Kidney (tissue), 14 donors: ENCODE measurements around the gene OR8B12. TPM values are rescaled to one million over a fixed set of nuclear protein-coding genes. Genes with fewer than 3 reads are reported as not detected.

Experiments
- DNase-seq, 5 donors: peaks; one replicate each; pipeline ENCODE4 v3.0.0-alpha.2; 2013 to 2020
- FAIRE-seq: peaks from 2 replicates; lab custom pipeline; 2012; peaks lifted over from hg19 to GRCh38; lab: Jason Lieb, UNC
- H3K27ac ChIP-seq, 2 donors: one replicate each; pipeline ENCODE4 v1.7.0; 2013; ENCODE audit warnings: low read depth in 2 of 2, low read length in 2 of 2, inconsistent platforms in 1 of 2
- H3K27me3 ChIP-seq: one replicate; pipeline ENCODE4 v1.7.1; 2013; ENCODE audit warnings: low read length, inconsistent platforms; ENCODE audit not compliant: control insufficient read depth, insufficient read depth
- H3K36me3 ChIP-seq, 3 donors: one replicate each; pipeline versions ENCODE4 v1.7.0 to v1.7.1; 2013; ENCODE audit warnings: low read length in 3 of 3, control low read depth in 1 of 3, inconsistent platforms in 1 of 3; ENCODE audit not compliant: insufficient read depth in 3 of 3, control insufficient read depth in 2 of 3
- H3K4me1 ChIP-seq, 3 donors: one replicate each; pipeline versions ENCODE4 v1.7.0 to v1.7.1; 2013; ENCODE audit warnings: low read length in 3 of 3, inconsistent platforms in 1 of 3, low read depth in 1 of 3; ENCODE audit not compliant: control insufficient read depth in 2 of 3, insufficient read depth in 2 of 3
- H3K4me3 ChIP-seq, 3 donors: one replicate each; pipeline versions ENCODE4 v1.7.0 to v1.8.1; 2013; ENCODE audit warnings: low read length in 3 of 3, control low read depth in 1 of 3, inconsistent platforms in 1 of 3
- H3K9ac ChIP-seq, 3 donors: one replicate each; pipeline versions ENCODE4 v1.7.0 to v1.7.1; 2013; ENCODE audit warnings: low read length in 3 of 3, control low read depth in 1 of 3, inconsistent platforms in 1 of 3
- H3K9me3 ChIP-seq, 3 donors: one replicate each; pipeline versions ENCODE4 v1.7.0 to v1.7.1; 2013; ENCODE audit warnings: low read length in 3 of 3, control low read depth in 1 of 3, inconsistent platforms in 1 of 3; ENCODE audit not compliant: control insufficient read depth in 2 of 3, insufficient read depth in 1 of 3
- intact Hi-C: fragments of 100-400 bp; cut with DNase I; formaldehyde crosslinking; loops from one replicate; pipeline ENCODE4 v1.11.1; 2022
- polyA plus RNA-seq: library from polyadenylated mRNA; stranded (reverse); fragments of 350-450 nt; fragmentation: Illumina TruSeq; extraction: RNeasy Lipid Tissue Mini Kit (QIAGEN cat#74804); gene quantifications from one replicate; pipeline ENCODE4 v1.2.3, GENCODE V29; 2014; ENCODE audit warnings: low read depth, low replicate concordance; ENCODE audit not compliant: insufficient read depth
- total RNA-seq: library from RNA; stranded (reverse); fragmentation: NEBNext Ultra II Directional; extraction: Animal tissue kit (Norgen Biotek cat#: 25700); gene quantifications from one replicate; pipeline ENCODE4 v1.2.1, GENCODE V29; 2021
- TF ChIP-seq, protein P1 (sequence below): IDR thresholded peaks from 3 replicates; pipeline ENCODE4 v1.5.1; 2012; ENCODE audit warnings: mild to moderate bottlenecking, moderate library complexity, borderline replicate concordance; ENCODE audit not compliant: insufficient read depth; ENCODE audit errors: extremely low read depth
- donor health status: control.
- donor health status: control.
- donor health status: control.
- donor health status: control.
- donor health status: control.
- donor health status: DM: yes; HTN: yes; CAD: no.
- donor health status: Normal renal cell carcinoma (clear cell type).

OR8B12 gene
- total and polyA plus RNA-seq, 2 donors from 2014 or later, result not detected

DNA sequence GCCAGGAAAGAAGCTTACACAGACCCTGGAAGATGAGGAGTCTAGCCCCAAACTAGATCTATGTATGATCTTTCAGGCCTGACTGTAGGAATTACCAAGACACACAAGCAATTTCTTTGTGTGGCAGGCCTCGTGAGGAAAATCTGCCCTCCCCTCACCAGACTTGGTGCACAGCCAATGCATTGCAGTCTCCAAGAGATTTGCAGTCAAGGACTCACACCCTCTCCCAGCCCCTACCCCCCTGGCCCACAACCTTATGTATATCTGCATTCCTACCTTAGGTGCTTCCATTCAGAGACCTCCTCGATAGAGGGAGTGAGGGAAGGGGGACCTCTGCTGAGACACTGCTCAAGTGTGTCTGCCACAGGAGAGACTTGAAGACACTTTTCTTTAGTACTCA, 9.8 kb downstream of the OR8B12 start:
- Histone ChIP-seq H3K9ac (no peak overlapping the region), H3K4me1 (no peaks in the 10 kb centered on the region), H3K27ac (no peak overlapping the region), H3K36me3 (no peaks in the 10 kb centered on the region), H3K27me3 (no peaks in the 10 kb centered on the region), H3K4me3 (no peak overlapping the region), H3K9me3 (no peaks in the 10 kb centered on the region)
- intact Hi-C loops, result no loop called here
- TF ChIP-seq, protein P1, sequence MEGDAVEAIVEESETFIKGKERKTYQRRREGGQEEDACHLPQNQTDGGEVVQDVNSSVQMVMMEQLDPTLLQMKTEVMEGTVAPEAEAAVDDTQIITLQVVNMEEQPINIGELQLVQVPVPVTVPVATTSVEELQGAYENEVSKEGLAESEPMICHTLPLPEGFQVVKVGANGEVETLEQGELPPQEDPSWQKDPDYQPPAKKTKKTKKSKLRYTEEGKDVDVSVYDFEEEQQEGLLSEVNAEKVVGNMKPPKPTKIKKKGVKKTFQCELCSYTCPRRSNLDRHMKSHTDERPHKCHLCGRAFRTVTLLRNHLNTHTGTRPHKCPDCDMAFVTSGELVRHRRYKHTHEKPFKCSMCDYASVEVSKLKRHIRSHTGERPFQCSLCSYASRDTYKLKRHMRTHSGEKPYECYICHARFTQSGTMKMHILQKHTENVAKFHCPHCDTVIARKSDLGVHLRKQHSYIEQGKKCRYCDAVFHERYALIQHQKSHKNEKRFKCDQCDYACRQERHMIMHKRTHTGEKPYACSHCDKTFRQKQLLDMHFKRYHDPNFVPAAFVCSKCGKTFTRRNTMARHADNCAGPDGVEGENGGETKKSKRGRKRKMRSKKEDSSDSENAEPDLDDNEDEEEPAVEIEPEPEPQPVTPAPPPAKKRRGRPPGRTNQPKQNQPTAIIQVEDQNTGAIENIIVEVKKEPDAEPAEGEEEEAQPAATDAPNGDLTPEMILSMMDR, result no peak
- no peak for DNase-seq
- no peak for FAIRE-seq

DNA sequence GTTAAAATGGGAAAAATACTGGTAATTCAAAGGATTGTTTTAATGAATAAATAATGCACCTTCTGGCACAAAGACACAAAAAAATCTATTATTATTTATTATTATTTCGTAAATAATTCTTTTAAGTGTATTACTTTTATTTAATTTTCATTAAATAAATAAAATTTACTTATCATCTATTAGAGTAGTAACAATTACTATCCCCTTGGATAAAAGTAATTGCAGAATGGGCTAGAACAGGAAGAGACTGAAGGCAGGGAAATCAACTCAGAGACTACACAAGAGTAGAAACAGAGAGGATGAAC, 23.0 kb downstream of the OR8B12 start:
- no peak for DNase-seq

DNA sequence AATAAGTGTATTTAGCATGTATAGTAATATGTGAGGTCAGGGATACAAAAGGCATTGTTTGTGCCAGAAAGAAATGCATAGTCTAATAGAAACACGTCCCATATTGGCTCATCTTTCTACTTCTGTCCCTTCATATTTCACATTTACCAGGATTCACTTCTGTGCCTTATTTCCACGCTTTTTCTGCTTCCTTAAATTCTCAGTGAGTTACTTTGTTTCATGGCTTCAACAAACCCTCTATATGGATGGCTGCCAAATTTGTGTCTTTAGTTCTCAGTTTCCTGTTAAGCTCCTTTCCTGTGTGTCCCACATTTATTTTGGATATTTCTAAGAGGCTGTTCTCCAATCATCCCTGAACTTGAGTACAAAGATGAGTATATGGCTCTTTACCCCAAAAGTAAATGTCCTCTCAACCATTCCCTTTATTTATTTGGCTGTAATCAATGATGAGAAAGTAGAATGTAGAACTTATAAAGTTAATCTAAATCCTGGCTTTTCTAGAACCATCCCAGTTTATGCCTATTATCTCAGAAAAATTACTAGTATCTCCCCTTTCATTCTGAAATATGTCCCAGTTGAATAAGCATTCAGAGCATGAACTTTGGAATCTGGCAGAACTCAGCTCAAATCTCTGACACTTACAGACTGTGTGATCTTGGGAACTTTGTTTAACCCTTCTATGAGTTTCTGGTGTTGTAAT, 23.5 kb downstream of the OR8B12 start:
- intact Hi-C loops, result no loop called here
- TF ChIP-seq, protein P1, result no peak
- H3K27ac ChIP-seq, result no peak overlapping the region
- H3K4me3 ChIP-seq, result no peak overlapping the region
- no peaks in the 10 kb centered on the region for H3K36me3 ChIP-seq
- DNase-seq (peak in 1 of 5 donors; percentile 18), FAIRE-seq (peak; percentile 15)
- H3K27me3 ChIP-seq, result no peaks in the 10 kb centered on the region
- no peak overlapping the region for H3K9ac ChIP-seq
- H3K4me1 ChIP-seq, result peaks cover 0 to 4% (median 0%) of the 10 kb centered on the region in 3 donors
- H3K9me3 ChIP-seq, result no peaks in the 10 kb centered on the region

More for the DNA sequence above, 23.0 kb downstream of the OR8B12 start:
- H3K36me3 ChIP-seq, result no peaks in the 10 kb centered on the region
- no peak overlapping the region for H3K27ac ChIP-seq
- TF ChIP-seq, protein P1, result no peak
- peaks cover 0 to 4% (median 0%) of the 10 kb centered on the region in 3 donors for H3K4me1 ChIP-seq
- no peak overlapping the region for H3K4me3 ChIP-seq
- FAIRE-seq, result no peak
- intact Hi-C loops, result no loop called here
- no peaks in the 10 kb centered on the region for H3K9me3 ChIP-seq
- no peaks in the 10 kb centered on the region for H3K27me3 ChIP-seq
- no peak overlapping the region for H3K9ac ChIP-seq
